Endodermal cell (in vitro differentiated cells): ENCODE measurements around the gene LAMB3. TPM values are rescaled to one million over a fixed set of nuclear protein-coding genes. Genes with fewer than 3 reads are reported as not detected.

Source experiments
- DNase-seq: peaks from one replicate; pipeline ENCODE4 v3.0.0-alpha.2; 2017
- H3K27ac ChIP-seq: 2 replicates; pipeline ENCODE4 v1.5.1; 2013; ENCODE audit warnings: mild to moderate bottlenecking, low read depth, low read length, moderate library complexity
- H3K27me3 ChIP-seq: 2 replicates; pipeline ENCODE4 v1.6.1; 2013; ENCODE audit warnings: mild to moderate bottlenecking, low read length, moderate library complexity; ENCODE audit not compliant: insufficient read depth, control insufficient read depth, poor library complexity, severe bottlenecking
- H3K36me3 ChIP-seq: 2 replicates; pipeline ENCODE4 v1.7.0; 2013; ENCODE audit warnings: mild to moderate bottlenecking, low read length, moderate library complexity; ENCODE audit not compliant: control insufficient read depth, insufficient read depth
- H3K4me1 ChIP-seq: one replicate; pipeline ENCODE4 v1.7.0; 2013; ENCODE audit warnings: low read length; ENCODE audit not compliant: control insufficient read depth, insufficient read depth
- H3K4me3 ChIP-seq: 2 replicates; pipeline ENCODE4 v1.5.1; 2013; ENCODE audit warnings: mild to moderate bottlenecking, low read length, moderate library complexity
- H3K9ac ChIP-seq: 2 replicates; pipeline ENCODE4 v1.6.1; 2013; ENCODE audit warnings: mild to moderate bottlenecking, low read length, moderate library complexity; ENCODE audit not compliant: poor library complexity, severe bottlenecking; ENCODE audit errors: extremely low read depth
- H3K9me3 ChIP-seq: 2 replicates; pipeline ENCODE4 v1.6.1; 2013; ENCODE audit warnings: mild to moderate bottlenecking, low read length, moderate library complexity; ENCODE audit not compliant: control insufficient read depth
- H3K27ac Mint-ChIP-seq: 2 replicates; pipeline ENCODE4 v1.8.0; 2020; ENCODE audit warnings: mixed read lengths
- H3K27me3 Mint-ChIP-seq: 2 replicates; pipeline ENCODE4 v1.8.0; 2021; ENCODE audit warnings: mild to moderate bottlenecking, mixed read lengths; ENCODE audit not compliant: insufficient read depth
- H3K36me3 Mint-ChIP-seq: 2 replicates; pipeline ENCODE4 v1.8.0; 2020; ENCODE audit warnings: low read depth, mixed read lengths
- H3K4me1 Mint-ChIP-seq: 2 replicates; pipeline ENCODE4 v1.8.0; 2020; ENCODE audit warnings: mixed read lengths
- H3K4me3 Mint-ChIP-seq: 2 replicates; pipeline ENCODE4 v1.8.0; 2020; ENCODE audit warnings: mild to moderate bottlenecking, moderate library complexity, mixed read lengths
- H3K9me3 Mint-ChIP-seq: 2 replicates; pipeline ENCODE4 v1.8.0; 2020; ENCODE audit warnings: mild to moderate bottlenecking, mixed read lengths
- CTCF ChIP-seq: fragments of 200-600 bp; sonication (generic); conservative IDR thresholded peaks from 2 replicates; pipeline ENCODE4 v1.5.0; 2021; ENCODE audit warnings: antibody characterized with exemption, mild to moderate bottlenecking
- WGBS, 2 experiments: methylation state at CpG; one replicate each; pipeline versions ENCODE4 v1.1.5 to v1.1.7; 2013; ENCODE audit warnings: missing lambda C conversion rate in 2 of 2, mixed read lengths in 1 of 2; ENCODE audit not compliant: insufficient coverage in 1 of 2, insufficient read length in 1 of 2; 5-methylcytosine and 5-hydroxymethylcytosine counted together
- total RNA-seq, 2 donors: library from RNA; stranded (reverse); fragmentation: NEBNext Ultra II Directional in 1 of 2; extraction: Animal tissue kit (Norgen Biotek cat#: 25700) in 1 of 2; gene quantifications; 2 replicates in 1 of 2; 3 replicates in 1 of 2; pipeline ENCODE4 v1.2.1, GENCODE V29; 2021

The LAMB3 gene
- total RNA-seq, 2 donors from 2014 or later = 0.53 to 1.9 TPM

GRCh38 chr1:209651138-209651587 lies 1.1 kb downstream of the LAMB3 start:
- Histone ChIP-seq H3K9me3 (no peaks in the 10 kb centered on the region), H3K4me3 (no peak overlapping the region), H3K36me3 (no peaks in the 10 kb centered on the region), H3K27me3 (no peaks in the 10 kb centered on the region), H3K9ac (no peak overlapping the region), H3K4me1 (peaks cover 14% of the 10 kb centered on the region), H3K27ac (no peak overlapping the region)
- Mint-ChIP-seq H3K36me3 (no peaks in the 10 kb centered on the region), H3K27me3 (peaks cover 4% of the 10 kb centered on the region), H3K4me3 (no peak overlapping the region), H3K4me1 (peaks cover 30% of the 10 kb centered on the region), H3K9me3 (no peaks in the 10 kb centered on the region), H3K27ac (no peak overlapping the region)
- 80 to 82% methylated on average over 2 to 5 of the region's 5 CpGs for WGBS, 2 experiments
- DNase-seq = peak; percentile 72
- no peak for TF ChIP-seq CTCF

GRCh38 chr1:209650454-209650853 lies 1.8 kb downstream of the LAMB3 start:
- Mint-ChIP-seq H3K36me3 (no peaks in the 10 kb centered on the region), H3K4me3 (no peak overlapping the region), H3K4me1 (peaks cover 30% of the 10 kb centered on the region), H3K27me3 (peaks cover 4% of the 10 kb centered on the region), H3K27ac (no peak overlapping the region), H3K9me3 (no peaks in the 10 kb centered on the region)
- no peaks in the 10 kb centered on the region for H3K27me3 ChIP-seq
- no peak overlapping the region for H3K4me3 ChIP-seq
- whole genome bisulfite sequencing, 2 experiments = 90 to 100% methylated on average over 1 of the region's 1 CpG
- H3K9me3 ChIP-seq = no peaks in the 10 kb centered on the region
- no peak for TF ChIP-seq CTCF
- no peak overlapping the region for H3K27ac ChIP-seq
- H3K9ac ChIP-seq = no peak overlapping the region
- no peak for DNase-seq
- no peaks in the 10 kb centered on the region for H3K36me3 ChIP-seq
- peaks cover 14% of the 10 kb centered on the region for H3K4me1 ChIP-seq

GRCh38 chr1:209648931-209649776 lies 3.1 kb downstream of the LAMB3 start:
- TF ChIP-seq CTCF = no peak
- peaks cover 22% of the 10 kb centered on the region for H3K4me1 Mint-ChIP-seq
- H3K36me3 ChIP-seq = no peaks in the 10 kb centered on the region
- H3K9ac ChIP-seq = no peak overlapping the region
- no peak overlapping the region for H3K27ac ChIP-seq
- H3K36me3 Mint-ChIP-seq = no peaks in the 10 kb centered on the region
- no peaks in the 10 kb centered on the region for H3K9me3 Mint-ChIP-seq
- no peak overlapping the region for H3K4me3 Mint-ChIP-seq
- no peaks in the 10 kb centered on the region for H3K9me3 ChIP-seq
- H3K27me3 ChIP-seq = no peaks in the 10 kb centered on the region
- no peak overlapping the region for H3K27ac Mint-ChIP-seq
- peaks cover 4% of the 10 kb centered on the region for H3K27me3 Mint-ChIP-seq
- DNase-seq = no peak
- H3K4me3 ChIP-seq = no peak overlapping the region
- WGBS, 2 experiments = 67 to 83% methylated on average over 3 to 6 of the region's 6 CpGs
- peaks cover 10% of the 10 kb centered on the region for H3K4me1 ChIP-seq
